Psoas muscle (tissue), 8 donors: ENCODE results near the gene GABBR2. TPM values are rescaled to one million over a fixed set of nuclear protein-coding genes. Genes with fewer than 3 reads are reported as not detected.

Experiments used
- ATAC-seq, 4 donors: fragments of 200-7000 bp; cut with Tn5 transposase; one replicate each; pipeline ENCODE4 v1.9.1; 2020; ENCODE audit warnings: moderate library complexity in 3 of 4, mild to moderate bottlenecking in 2 of 4
- DNase-seq, 2 donors: peaks; one replicate each; pipeline ENCODE4 v3.0.0-alpha.2; 2020
- H3K27ac ChIP-seq: fragments of 200-600 bp; one replicate; pipeline ENCODE4 v1.8.0; 2022
- H3K27me3 ChIP-seq, 3 donors: fragments of 200-600 bp in 1 of 3; one replicate each; pipeline versions ENCODE4 v1.6.1 to v1.8.0; 2013 to 2022; ENCODE audit warnings: low read length in 2 of 3, mild to moderate bottlenecking in 2 of 3, moderate library complexity in 1 of 3; ENCODE audit not compliant: insufficient read depth in 3 of 3
- H3K36me3 ChIP-seq, 2 donors: fragments of 200-600 bp in 1 of 2; one replicate each; pipeline versions ENCODE4 v1.6.1 to v1.8.0; 2013 to 2022; ENCODE audit warnings: low read depth in 1 of 2, mild to moderate bottlenecking in 1 of 2, moderate library complexity in 1 of 2; ENCODE audit not compliant: insufficient read depth in 1 of 2
- H3K4me1 ChIP-seq: fragments of 200-600 bp; one replicate; pipeline ENCODE4 v1.8.0; 2022
- H3K4me3 ChIP-seq: fragments of 200-600 bp; one replicate; pipeline ENCODE4 v1.8.0; 2022; ENCODE audit warnings: mild to moderate bottlenecking
- H3K9me3 ChIP-seq: fragments of 200-600 bp; one replicate; pipeline ENCODE4 v1.8.0; 2022
- CTCF ChIP-seq: fragments of 200-600 bp; IDR thresholded peaks from one replicate; pipeline ENCODE4 v1.8.0; 2022; ENCODE audit warnings: antibody characterized with exemption
- WGBS, 3 donors: extraction: QIAGEN DNeasy Blood & Tissue Kit; methylation state at CpG; one replicate each; pipeline versions ENCODE4 v1.1.6 to v1.1.7; 2013; 5-methylcytosine and 5-hydroxymethylcytosine counted together
- intact Hi-C, 2 donors: fragments of 100-400 bp; cut with DNase I; formaldehyde crosslinking; loops; one replicate each; pipeline versions ENCODE4 v1.11.0 to v1.14.2; 2022
- polyA plus RNA-seq, 3 donors: library from polyadenylated mRNA; stranded (reverse); fragments of 200-250 nt; gene quantifications; one replicate each; pipeline ENCODE4 v1.2.3, GENCODE V29; 2013
- total RNA-seq, 4 donors: library from RNA; stranded (reverse); fragmentation: NEBNext Ultra II Directional in 2 of 4; extraction: Animal tissue kit (Norgen Biotek cat#: 25700) in 2 of 4; gene quantifications; one replicate each; pipeline versions ENCODE4 v1.2.1 to v1.2.4, GENCODE V29; 2021 to 2023
- donor health status: healthy with polysubstance abuse.
- donor health status: DM: no; HTN: no; CAD: no; lungs with moderate emphysema.
- donor health status: Bipolar disorder and iron deficiency.
- donor health status: healthy.
- donor health status: DM: yes; HTN: yes; CAD: no.
- donor health status: DM: no; HTN: no; CAD: no.
- donor health status: DM: no; HTN: no; CAD: no.
- donor health status: DM: yes; HTN: yes; CAD: no.

GABBR2 gene
- total and polyA plus RNA-seq, 7 donors = 0.08 to 0.66 (median 0.38) TPM

DNA sequence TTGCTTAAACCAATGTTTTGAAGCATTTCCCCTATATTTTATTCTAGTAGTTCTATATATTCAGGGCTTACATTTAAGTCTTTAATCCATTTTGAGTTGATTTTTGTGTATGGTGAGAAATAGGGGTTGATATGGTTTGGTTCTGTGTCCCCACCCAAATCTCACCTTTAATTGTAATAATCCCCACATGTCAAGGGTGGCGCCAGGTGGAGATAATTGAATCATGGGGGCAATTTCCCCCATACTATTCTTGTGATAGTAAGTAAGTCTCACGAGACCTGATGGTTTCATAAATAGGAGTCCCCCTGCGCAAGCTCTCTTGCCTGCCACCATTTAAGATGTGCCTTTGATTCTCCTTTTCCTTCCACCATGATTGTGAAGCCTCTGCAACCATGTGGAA is 361.1 kb downstream of the GABBR2 start:
- Histone ChIP-seq H3K4me3 (no peak overlapping the region), H3K27ac (no peak overlapping the region), H3K27me3 (no peaks in the 10 kb centered on the region), H3K9me3 (no peaks in the 10 kb centered on the region), H3K4me1 (no peaks in the 10 kb centered on the region), H3K36me3 (no peaks in the 10 kb centered on the region)
- ATAC-seq (no peak), DNase-seq (no peak)
- intact Hi-C loops = no loop called here
- TF ChIP-seq CTCF = no peak
- WGBS, 3 donors = 92 to 96% (median 94%) methylated on average over 3 of the region's 3 CpGs

- Histone ChIP-seq H3K27ac (no peak overlapping the region), H3K4me1 (no peaks in the 10 kb centered on the region), H3K27me3 (no peaks in the 10 kb centered on the region), H3K9me3 (no peaks in the 10 kb centered on the region), H3K36me3 (no peaks in the 10 kb centered on the region), H3K4me3 (no peak overlapping the region)
- 56 to 65% (median 59%) methylated on average over 6 of the region's 6 CpGs for WGBS, 3 donors
- DNase-seq = no peak
- ATAC-seq = no peak
- no peak for TF ChIP-seq CTCF
- intact Hi-C loops = no loop called here
Observed at GRCh38 chr9:98345011-98345410, 363.7 kb downstream of the GABBR2 start.

DNA sequence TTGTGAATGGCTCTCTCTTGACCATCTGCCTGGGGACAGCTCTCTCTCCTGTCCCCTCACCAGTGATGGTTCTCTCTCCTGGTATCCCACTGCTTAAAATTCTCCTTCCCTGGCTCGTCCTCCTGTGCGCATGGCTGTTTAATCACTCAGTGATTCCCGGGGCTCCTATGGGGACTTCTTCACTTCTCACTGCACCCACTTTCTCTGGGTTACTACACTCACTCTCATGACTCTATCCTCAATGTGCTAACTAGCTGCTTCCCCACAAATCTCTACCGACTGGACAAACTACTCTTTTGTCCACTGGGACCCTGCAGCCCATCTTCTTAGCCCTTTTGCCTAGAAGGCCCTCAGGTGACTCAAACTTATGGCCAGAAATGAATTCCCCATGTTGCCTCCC is 364.2 kb downstream of the GABBR2 start:
- no peaks in the 10 kb centered on the region for H3K4me1 ChIP-seq
- H3K36me3 ChIP-seq = no peaks in the 10 kb centered on the region
- H3K27me3 ChIP-seq = no peaks in the 10 kb centered on the region
- no peak for ATAC-seq
- H3K9me3 ChIP-seq = no peaks in the 10 kb centered on the region
- WGBS, 3 donors = 75 to 82% (median 78%) methylated on average over 4 of the region's 4 CpGs
- intact Hi-C loops = no loop called here
- no peak for TF ChIP-seq CTCF
- no peak overlapping the region for H3K4me3 ChIP-seq
- H3K27ac ChIP-seq = no peak overlapping the region
- DNase-seq = no peak

DNA sequence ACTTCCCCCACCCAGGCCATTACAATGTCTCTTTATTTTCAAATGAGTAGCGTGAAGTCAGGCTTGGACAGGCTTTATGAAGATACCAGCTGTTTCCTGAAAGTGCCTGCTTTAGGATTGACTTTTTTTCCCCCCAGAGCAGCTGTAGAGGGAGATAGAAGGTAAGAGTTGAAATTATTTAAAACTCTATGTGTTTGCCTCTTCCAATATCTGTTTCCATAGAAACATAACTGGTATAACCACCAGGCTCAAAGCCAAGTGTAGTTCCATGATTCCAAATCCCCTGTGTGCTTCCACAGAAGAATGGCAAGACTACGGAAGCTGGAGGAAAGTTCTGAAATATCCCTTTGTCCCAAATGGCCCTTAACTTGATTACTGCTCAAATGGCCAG is 365.9 kb downstream of the GABBR2 start:
- H3K27ac ChIP-seq = no peak overlapping the region

More for the DNA sequence above, 365.9 kb downstream of the GABBR2 start:
- Histone ChIP-seq H3K4me3 (no peak overlapping the region), H3K27me3 (no peaks in the 10 kb centered on the region), H3K36me3 (no peaks in the 10 kb centered on the region), H3K4me1 (no peaks in the 10 kb centered on the region), H3K9me3 (no peaks in the 10 kb centered on the region)
- no peak for TF ChIP-seq CTCF
- intact Hi-C loops = no loop called here
- WGBS, 3 donors = 9 to 16% (median 12%) methylated on average over 2 of the region's 2 CpGs
- ATAC-seq = no peak
- no peak for DNase-seq
